Amniotic epithelial cell (primary cell): ENCODE data around the gene HEG1.

Experiments
- DNase-seq: peaks from one replicate; pipeline ENCODE4 v3.0.0-alpha.2; 2010; ENCODE audit warnings: low read depth

HEG1 gene

DNA sequence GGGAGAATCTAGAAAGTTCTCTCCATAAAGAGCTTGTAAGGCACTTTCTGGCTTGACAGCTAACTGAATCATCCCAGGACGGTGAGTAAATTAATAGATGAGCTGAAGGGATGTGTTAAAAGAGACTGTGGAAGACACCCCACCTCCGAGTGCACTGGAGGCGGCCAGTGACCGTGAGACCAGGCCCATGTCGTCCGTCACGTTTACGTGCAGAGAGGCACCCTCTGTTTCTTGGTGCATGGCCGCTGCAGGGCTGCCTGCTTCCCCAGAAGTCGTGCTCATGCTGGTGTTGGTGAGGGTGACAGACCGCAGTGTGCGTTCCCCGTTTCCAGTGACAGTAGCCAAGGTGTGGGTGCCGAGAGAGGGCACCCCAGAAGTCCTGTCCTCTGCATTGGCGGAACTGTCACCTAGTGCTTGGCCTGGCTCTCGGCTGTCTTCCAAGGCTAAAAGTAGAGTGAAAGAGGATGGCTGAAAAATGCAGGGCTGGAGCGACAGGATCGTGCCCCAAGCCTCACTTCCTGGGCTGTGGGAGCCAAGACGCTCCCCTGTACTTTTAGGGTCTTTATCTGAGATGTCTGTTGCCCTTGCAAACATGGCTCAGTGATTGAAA, 41.1 kb downstream of the HEG1 start:
- no peak for DNase-seq

DNA sequence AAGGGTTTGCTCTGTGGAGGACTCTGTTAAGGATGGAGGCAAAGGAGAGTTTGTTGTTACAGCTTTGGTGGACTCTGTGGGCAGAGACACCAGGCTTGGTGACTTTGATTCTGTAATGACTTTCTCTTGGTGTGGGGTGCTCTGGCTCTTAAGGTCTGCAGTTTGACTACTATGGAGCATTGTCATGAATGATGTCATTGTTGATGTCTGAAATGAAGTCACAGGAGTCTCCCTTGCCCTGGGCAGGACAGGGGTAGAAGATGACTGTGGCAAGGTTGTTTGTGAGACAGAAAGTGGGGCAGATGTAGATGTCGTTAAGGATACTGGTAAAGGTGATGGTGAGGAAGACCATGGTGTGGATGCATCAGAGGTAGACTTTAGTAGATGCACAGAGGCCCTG, 42.7 kb downstream of the HEG1 start:
- no peak for DNase-seq

DNA sequence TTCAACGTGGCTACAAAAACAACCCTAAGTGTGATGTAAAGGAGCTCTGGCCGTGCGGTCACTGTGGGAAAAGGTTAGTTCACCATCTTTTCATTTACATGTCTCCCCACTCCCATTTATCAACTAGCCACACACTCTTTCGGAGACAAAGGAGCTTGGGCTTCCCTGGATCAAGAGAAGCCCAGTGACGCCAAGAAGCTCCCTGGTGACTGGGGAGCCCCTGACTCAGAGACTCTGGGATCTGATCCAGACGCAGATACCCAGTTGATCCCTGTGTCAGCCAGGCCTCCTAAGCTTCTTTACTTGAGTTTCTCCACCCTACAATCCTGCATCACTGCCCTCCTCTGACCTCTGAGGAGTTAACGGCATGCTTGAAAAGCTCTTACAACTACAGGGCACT, 43.9 kb downstream of the HEG1 start:
- peak; percentile 91 for DNase-seq

DNA sequence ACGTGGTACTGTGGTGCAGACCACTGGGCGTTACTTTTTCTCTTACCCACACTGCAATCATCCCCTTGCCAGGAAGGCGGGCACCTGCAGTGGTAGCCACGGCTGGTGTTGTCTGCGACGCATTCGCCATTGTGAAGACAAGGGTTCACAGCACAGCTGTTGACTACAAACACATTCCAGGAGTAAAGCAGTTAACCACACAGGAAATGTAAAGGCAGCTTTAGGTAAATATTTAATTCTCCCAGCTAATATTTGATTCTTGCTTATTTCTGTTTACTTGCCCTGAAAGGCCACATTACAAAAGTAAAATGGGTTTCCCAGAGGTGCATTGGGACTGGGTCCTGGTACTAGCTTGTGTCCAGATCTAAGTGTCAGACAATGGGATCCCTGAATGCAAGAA, 45.4 kb downstream of the HEG1 start:
- DNase-seq, result no peak

DNA sequence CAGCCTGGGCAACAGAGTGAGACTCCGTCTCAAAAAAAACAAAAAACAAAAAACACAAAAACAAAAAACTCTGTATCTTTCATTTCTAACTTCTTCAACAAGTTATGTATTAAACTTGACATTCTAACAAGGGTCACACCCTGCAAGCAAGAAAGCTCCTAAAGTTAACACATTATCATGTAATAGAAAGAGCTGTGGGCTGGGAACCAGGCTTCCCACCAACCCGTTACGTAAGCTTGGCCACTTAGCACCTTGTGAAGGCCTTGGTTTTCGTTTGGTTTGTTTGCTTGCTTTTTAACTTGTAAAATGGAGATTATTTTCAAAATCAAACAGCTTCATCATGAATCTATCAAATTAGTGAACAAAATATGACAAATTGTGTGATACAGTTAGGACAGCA, 47.0 kb downstream of the HEG1 start:
- no peak for DNase-seq

DNA sequence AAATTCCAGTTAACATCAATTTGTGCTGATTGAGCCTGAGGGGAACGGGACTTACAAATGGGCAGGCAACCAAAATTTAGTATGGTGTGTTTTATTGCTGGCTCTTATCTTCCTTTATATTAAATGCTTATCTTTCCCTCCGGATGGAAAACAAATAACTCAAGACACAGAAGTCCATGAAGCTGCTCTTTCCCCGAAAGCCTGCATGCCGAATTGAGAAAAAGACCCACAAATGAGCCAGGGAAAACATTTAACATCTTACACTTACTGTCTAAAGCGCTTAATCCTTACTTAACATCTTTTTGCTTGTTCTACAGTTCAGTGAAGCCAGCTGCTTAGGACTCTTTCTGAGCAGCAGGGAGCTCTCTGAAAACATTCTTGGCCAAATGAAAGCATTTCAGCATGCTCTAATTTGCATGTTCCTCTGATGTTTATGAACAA, 49.5 kb downstream of the HEG1 start:
- no peak for DNase-seq

DNA sequence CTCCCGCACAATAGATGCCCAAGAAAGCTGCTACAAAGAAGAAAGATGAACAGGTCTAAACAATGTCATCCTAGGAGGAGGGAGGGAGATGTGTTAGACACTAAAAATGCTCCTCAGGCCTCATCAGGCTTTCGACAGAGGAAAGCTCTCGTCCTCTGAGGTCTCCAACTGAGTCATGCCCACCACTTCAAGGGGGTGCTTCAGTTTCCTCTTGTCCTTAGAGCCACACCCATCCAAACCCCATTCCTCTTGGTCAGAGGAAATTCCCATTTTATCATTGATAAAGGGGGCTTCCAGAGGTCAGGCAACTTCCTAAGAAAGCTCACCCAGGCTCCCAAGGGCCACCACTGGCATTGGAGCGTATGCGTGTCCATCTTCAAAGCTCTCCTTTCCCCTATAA, 50.1 kb downstream of the HEG1 start:
- DNase-seq, result no peak

DNA sequence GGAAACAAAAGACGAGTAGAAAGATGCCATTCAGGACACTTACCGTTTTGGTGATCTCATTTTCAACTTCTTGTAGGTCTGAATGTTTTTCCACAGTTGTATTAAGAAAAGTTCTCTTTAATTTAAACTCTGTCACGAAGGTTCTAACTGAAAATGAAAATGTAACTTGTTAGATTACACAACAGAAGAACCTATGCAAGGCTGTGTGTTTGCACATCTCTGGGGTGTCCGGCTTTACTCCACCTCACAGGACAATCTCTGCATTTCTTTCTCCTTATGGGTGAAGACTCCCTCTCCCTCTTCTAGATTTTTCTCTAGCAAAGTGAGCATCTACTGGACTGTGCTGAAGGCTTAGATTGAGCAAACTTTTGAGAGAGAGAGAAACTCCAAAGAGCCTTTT, 50.6 kb downstream of the HEG1 start:
- peak; percentile 32 for DNase-seq

DNA sequence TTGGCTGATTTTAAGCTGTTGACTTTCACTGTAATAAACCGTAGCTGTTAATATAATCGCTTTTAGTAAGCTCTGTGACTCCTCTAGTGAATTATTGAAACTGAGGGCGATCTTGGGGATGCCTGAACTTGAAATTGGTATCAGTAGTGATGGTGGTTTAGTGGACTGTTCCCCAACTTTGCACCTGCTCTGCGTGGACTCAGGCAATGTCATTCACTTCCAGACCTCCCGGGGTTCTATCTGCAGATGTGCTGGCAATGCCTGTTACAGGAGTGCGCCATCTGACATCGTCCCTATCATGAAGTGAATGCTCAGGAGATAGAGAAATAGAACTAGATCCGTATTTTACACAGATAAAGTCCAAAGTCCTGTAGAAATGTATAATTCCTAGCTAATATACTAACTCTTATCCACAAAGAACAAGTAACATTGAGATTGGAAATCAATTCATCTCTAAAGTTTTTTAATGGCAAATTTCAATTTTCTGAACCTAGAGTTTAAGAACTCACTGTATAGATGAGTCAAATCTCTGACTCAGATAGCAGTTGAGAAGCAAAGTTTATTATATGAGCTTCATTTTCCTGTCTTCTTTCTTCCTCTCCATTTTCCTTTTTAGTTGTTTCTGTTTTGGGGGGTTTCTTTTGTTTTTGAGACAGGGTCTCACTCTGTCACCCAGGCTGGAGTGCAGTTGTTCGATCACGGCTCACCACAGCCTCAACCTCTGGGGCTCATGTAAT, 51.8 kb downstream of the HEG1 start:
- peak; percentile 37 for DNase-seq

DNA sequence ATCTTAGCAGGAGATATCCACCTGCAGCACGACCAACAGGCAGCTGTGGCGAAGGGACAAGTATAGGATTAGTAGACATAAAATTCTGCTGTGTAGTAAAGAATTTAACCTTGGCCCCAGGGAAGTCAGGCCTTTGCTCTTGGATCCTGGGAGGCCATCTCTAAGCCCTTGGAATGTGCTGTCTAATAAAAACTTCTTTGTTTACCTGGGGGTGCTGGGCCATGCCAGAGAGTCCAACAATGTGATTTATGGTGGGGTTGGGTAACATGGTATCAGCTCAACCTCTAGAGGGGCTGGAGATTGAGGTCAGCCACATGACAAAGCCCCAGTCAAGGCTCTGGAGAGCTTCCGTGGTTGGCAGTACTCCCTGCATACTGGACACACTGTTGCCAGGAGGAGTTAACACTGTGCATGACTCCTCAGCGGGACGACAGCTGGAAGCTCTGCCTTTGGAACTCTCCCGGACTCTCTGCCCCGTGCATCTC, 52.4 kb downstream of the HEG1 start:
- peak; percentile 99 for DNase-seq

DNA sequence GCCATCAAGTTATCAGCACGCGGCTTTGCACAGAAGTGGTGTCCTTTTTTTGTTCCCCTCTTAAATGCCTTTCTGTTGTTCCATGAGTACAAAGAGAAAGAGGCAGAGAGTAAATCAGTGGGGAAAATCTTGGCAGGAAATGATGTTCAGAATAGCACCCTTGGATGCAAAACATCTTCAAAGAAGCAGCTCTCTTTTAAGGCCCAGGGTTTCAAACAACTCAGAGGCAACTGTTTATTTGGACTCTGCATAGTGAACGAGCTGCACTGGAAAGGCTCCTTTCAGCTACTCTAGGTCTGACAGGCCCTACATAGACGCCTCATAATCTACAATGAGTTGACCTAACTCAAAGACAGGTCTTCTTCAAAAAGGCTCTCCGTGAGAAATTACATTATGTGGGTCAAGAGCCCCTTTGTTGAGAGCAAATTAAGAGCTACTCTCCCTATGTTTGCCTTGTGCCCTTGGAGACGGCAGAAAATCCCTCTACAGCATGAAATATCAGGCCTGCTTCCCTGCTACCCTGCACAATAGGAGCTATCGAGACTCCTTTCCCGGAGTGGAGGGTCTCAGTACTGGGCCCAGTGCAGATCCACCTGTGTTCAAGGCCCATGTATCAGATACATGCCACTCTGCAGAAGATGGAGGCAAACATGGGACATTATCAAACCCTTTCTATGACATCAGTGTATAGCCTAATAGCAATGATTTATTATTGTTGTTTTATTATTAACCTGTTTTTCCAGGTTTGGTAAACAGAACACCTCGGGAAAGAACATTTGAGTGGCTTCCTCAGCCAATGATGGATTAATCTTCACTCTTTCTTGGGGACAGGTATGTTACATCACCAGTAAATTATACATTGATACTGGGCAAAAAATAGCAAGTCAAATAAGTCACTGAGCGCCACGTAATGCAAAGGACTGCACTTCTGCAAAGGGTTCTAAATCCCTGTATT, 53.1 kb downstream of the HEG1 start:
- DNase-seq, result no peak

DNA sequence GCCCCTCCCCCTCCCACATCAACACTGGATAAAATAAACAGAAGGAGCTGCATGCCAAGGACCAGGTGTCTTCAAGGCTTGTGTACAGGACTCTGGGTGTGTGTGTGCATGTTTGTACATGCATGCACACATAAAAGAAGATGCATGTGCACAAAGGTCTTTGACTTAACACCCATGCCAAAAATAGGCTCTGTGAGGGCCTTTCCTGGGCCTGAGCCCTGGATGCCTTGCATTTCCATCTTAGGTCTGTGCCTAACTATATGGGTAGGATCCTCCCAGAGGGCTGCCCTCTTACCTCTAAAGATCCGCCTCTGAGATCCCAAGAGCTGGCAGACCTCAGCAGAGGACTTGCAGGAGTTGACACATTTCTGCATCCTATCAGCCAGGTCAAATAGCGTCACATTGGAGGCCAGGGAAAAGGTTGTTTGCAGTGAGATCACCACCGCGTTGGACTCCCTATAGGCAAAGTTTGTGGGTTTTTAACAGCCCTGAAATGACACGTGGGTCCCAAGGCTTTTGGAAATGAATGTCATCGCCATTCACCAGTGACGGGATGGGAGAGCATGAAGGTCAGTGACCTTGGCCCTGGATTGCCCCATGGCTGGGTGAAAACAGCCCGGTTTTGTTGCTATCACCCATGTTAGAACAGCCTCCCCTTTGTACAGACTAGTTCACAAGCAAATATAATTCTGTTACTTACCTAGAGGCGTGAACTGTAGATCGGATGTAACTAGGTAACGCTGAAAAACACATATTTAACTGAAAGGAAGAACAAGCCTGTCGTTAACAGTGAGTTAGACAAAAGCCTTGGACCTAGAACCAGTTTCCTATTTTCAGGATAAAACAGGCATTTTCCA, 54.0 kb downstream of the HEG1 start:
- DNase-seq, result no peak

DNA sequence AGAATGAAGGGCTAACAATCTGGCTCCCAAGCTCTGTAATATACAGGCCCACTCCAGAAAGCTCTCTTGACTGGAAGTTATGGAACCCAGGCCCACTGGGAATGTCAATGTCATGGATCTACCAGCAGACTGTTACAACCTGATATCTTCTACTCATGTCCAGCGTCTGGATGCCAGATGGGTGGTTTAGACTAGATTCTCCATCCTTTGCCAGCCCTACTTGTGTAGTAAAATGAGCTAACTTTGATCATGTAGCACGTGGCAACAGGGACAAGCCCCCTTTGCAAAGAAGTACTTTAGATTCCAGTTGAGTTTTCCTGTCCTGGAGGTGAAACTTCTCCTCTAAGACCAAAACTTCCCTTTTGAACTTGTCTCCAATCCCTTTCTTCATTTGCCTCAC, 55.1 kb downstream of the HEG1 start:
- no peak for DNase-seq

DNA sequence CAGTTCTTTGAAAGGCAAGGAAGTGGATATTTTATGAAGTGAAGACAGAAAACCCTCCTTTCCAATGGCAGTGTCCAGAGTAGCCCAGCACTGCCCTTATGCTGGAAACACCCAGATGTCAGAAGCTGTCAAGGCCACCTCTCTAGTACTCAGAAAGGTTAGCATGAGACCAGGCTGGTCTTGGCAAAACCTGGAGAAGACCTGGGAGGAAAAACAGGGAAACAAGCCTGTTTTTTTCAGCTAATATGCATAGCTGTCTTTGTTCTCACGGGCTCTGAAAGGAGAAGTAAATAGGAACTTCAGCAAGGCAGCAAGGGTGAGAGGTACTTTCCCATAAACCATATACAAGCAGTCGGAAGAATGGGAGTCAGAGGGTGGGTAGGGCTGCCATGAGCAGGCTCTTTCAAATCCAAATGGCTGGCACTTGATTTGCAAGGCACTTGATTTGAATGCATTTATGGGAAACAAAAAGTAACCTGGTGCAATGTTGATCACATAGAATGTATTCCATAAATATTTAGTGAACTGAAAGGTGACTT, 55.8 kb downstream of the HEG1 start:
- DNase-seq, result no peak

DNA sequence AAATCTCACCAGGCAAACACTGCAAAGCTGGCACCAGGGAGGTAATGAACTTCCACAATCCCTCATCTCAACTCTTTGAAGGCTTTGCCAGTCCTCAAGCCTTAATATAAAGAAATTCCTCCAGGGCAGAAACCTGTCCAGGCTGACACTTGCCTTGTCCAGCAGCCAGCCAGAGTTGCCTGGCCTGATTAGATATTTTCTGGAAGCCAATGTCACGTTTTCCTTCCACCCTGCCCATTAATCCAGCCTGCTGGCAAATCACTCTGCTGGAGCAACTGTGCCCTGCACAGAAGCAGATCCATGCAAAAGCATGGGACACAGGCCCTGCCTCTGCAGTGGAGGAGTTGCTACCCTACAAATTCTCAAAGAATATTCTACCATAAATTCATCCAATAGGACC, 56.5 kb downstream of the HEG1 start:
- no peak for DNase-seq

DNA sequence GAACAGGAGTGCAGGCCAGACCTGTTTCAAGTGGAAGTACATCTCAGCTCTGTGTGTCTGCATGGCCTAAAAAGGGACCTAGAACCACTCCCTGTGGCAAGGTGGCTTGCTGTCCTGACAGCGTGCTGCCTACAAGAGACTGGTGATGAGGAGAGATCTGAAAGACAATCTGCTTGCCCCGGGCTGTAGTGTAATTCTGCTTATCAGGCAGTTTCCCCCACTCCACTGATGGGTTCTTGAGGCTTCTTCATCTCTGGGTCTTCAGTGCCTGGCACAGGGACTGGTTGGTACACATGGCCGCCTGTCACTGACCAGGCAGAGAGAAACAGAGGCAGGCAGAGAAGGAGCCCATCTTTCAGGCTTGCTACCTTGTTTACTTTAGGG, 57.6 kb downstream of the HEG1 start:
- no peak for DNase-seq

DNA sequence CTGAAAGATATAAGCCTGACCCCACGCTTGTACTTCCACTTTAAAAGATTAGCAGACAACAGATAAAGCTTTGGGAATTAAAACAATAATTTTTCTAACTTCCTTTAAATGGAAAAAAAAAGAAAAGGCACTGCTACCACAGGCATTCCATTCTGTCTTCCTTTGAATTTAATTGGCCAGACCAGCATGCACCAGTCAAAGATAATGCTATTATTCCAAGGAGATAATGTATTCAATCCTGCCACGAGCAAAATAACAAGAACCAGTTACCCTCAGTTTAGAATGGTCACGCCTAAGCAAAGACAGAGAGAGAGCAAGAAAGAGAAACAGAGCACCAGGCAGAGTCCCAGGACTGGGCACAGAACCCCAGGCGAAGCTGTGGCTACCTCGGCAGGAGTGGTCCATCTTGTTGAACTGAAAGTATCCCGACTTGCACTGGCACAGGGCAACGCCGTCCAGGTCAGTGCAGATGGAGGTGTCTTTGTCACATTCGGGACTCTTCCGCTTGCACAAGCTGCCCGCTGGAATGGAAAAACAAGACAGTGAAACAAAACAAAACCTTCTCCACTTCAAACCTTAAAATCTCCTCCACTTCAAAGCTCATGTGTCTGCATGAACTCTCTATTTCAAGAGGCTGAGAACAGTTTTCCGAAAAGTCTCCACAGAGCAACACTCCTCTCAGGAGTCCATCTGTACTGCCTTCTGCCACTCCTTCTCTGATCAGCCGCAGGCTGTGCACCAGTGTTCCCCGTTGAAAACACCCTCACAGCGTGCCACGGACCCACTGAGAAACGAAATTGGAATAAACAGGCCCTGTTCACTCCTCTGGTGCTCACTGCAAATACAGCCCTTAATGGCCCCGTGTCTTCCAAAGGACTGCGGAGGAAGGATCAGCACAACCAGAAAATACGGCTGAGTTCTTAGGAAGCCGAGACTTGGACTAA, 58.2 kb downstream of the HEG1 start:
- no peak for DNase-seq

DNA sequence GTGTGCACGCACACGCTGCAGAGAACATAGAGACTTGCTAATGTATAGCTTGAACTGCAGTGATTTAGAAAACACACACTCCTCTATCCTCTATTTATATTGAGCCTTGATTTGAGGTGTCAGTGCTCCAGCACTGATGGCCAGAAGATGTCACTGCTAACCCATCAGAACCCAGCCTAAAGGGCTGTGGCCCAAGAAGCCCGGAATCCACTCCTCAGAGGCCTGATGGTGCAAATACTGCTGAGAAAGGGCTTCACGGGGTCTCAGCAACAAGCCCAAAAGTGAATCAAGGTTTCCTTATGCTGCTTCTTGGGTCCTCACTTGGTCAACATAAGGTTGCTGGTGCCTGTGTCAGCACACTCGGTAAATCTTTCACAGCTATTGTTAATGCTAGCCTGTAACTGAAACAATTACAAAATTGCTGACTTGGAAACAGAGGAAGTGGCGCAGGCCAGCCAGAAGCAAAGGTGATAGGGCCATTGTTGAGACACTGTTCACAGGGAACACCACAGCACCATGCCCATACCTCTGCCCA, 60.3 kb downstream of the HEG1 start:
- DNase-seq, result peak; percentile 40

DNA sequence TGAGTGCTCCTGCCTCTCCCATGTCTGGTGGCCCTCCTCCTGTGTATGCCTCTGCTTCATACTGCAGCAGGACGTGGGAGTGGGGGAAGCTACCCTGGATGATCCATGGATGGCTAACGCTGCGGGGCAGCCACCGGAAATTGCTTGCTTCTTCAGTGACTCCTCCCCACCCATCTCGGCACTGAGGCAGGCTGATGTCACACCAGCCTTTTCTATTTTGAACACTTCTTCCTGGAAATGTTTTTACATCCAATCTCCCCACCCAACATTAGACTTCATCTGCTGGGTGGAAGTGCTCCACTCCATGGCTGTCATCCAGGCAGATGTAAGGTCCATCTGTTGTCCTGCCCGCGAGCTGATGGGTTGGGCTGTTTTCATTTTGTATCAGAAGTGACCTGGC, 62.3 kb downstream of the HEG1 start:
- DNase-seq, result peak; percentile 42

DNA sequence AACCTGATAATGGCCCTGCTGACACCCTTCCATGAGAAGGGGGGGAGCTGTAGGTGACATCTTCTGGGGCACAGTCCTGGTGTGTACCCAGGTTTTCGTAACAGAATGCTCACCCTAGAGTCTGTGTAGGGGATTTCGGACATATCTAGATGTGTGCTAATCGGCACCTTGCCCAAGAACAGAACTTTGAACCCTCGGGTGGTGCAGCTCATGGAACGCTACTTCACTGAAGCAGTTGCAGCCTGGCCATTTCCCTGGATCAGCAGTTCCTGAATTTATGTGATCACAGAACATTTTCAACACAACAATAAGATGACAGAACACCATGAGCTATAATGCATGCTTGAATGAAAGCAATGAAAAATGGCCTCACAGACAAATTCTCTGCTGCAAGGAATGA, 63.8 kb downstream of the HEG1 start:
- no peak for DNase-seq
